Epithelial cell of proximal tubule (primary cell): Measurements from ENCODE around the gene SYT14. TPM values are rescaled to one million over a fixed set of nuclear protein-coding genes. Genes with fewer than 3 reads are reported as not detected.

Source experiments
- DNase-seq: peaks from one replicate; pipeline ENCODE4 v3.0.0-alpha.2; 2011; ENCODE audit warnings: low read depth
- H3K4me3 ChIP-seq: 2 replicates; pipeline ENCODE4 v1.5.1; 2011; ENCODE audit warnings: low read depth, mild to moderate bottlenecking, low read length
- CTCF ChIP-seq: conservative IDR thresholded peaks from 2 replicates; pipeline ENCODE4 v1.5.1; 2012; ENCODE audit warnings: low read depth, mild to moderate bottlenecking, low read length
- total RNA-seq: library from RNA; depleted of rRNA; stranded (reverse); fragments of >200 nt; gene quantifications from 2 replicates; pipeline ENCODE4 v1.2.3, GENCODE V29; 2015

Gene SYT14
- total RNA-seq, 1 donor from 2014 or later: 3.9 TPM

GRCh38 chr1:210217482-210217881 lies 279.5 kb downstream of the SYT14 start:
- TF ChIP-seq CTCF: no peak
- no peak overlapping the region for H3K4me3 ChIP-seq
- no peak for DNase-seq

GRCh38 chr1:210218047-210218446 lies 280.0 kb downstream of the SYT14 start:
- TF ChIP-seq CTCF: no peak
- DNase-seq: no peak
- no peak overlapping the region for H3K4me3 ChIP-seq

Other genes with a start within 250 kb of the SYT14 start
- gene HSD11B1, start 233.4 kb upstream of the SYT14 start, total RNA-seq: 0.75 TPM in 1 of 2 replicates, not detected in the other
- gene TRAF3IP3, start 182.2 kb upstream of the SYT14 start, total RNA-seq: not detected in 2 replicates
- gene C1orf74, start 153.7 kb upstream of the SYT14 start, total RNA-seq: 3.3 and 4.4 TPM in 2 replicates
- gene IRF6, start 132.1 kb upstream of the SYT14 start, total RNA-seq: 12.9 and 43.8 TPM in 2 replicates
- gene UTP25, start 110.2 kb upstream of the SYT14 start, total RNA-seq: 7.5 and 10.9 TPM in 2 replicates